Kidney (tissue), 14 donors: Measurements from ENCODE around the gene SPP2. TPM values are rescaled to one million over a fixed set of nuclear protein-coding genes. Genes with fewer than 3 reads are reported as not detected.

ENCODE experiments used
- DNase-seq, 5 donors: peaks; one replicate each; pipeline ENCODE4 v3.0.0-alpha.2; 2013 to 2020
- FAIRE-seq: peaks from 2 replicates; lab custom pipeline; 2012; peaks lifted over from hg19 to GRCh38; lab: Jason Lieb, UNC
- H3K27ac ChIP-seq, 2 donors: one replicate each; pipeline ENCODE4 v1.7.0; 2013; ENCODE audit warnings: low read depth in 2 of 2, low read length in 2 of 2, inconsistent platforms in 1 of 2
- H3K27me3 ChIP-seq: one replicate; pipeline ENCODE4 v1.7.1; 2013; ENCODE audit warnings: low read length, inconsistent platforms; ENCODE audit not compliant: control insufficient read depth, insufficient read depth
- H3K36me3 ChIP-seq, 3 donors: one replicate each; pipeline versions ENCODE4 v1.7.0 to v1.7.1; 2013; ENCODE audit warnings: low read length in 3 of 3, control low read depth in 1 of 3, inconsistent platforms in 1 of 3; ENCODE audit not compliant: insufficient read depth in 3 of 3, control insufficient read depth in 2 of 3
- H3K4me1 ChIP-seq, 3 donors: one replicate each; pipeline versions ENCODE4 v1.7.0 to v1.7.1; 2013; ENCODE audit warnings: low read length in 3 of 3, inconsistent platforms in 1 of 3, low read depth in 1 of 3; ENCODE audit not compliant: control insufficient read depth in 2 of 3, insufficient read depth in 2 of 3
- H3K4me3 ChIP-seq, 3 donors: one replicate each; pipeline versions ENCODE4 v1.7.0 to v1.8.1; 2013; ENCODE audit warnings: low read length in 3 of 3, control low read depth in 1 of 3, inconsistent platforms in 1 of 3
- H3K9ac ChIP-seq, 3 donors: one replicate each; pipeline versions ENCODE4 v1.7.0 to v1.7.1; 2013; ENCODE audit warnings: low read length in 3 of 3, control low read depth in 1 of 3, inconsistent platforms in 1 of 3
- H3K9me3 ChIP-seq, 3 donors: one replicate each; pipeline versions ENCODE4 v1.7.0 to v1.7.1; 2013; ENCODE audit warnings: low read length in 3 of 3, control low read depth in 1 of 3, inconsistent platforms in 1 of 3; ENCODE audit not compliant: control insufficient read depth in 2 of 3, insufficient read depth in 1 of 3
- intact Hi-C: fragments of 100-400 bp; cut with DNase I; formaldehyde crosslinking; loops from one replicate; pipeline ENCODE4 v1.11.1; 2022
- polyA plus RNA-seq: library from polyadenylated mRNA; stranded (reverse); fragments of 350-450 nt; fragmentation: Illumina TruSeq; extraction: RNeasy Lipid Tissue Mini Kit (QIAGEN cat#74804); gene quantifications from one replicate; pipeline ENCODE4 v1.2.3, GENCODE V29; 2014; ENCODE audit warnings: low read depth, low replicate concordance; ENCODE audit not compliant: insufficient read depth
- total RNA-seq: library from RNA; stranded (reverse); fragmentation: NEBNext Ultra II Directional; extraction: Animal tissue kit (Norgen Biotek cat#: 25700); gene quantifications from one replicate; pipeline ENCODE4 v1.2.1, GENCODE V29; 2021
- TF ChIP-seq, protein P1 (sequence below): IDR thresholded peaks from 3 replicates; pipeline ENCODE4 v1.5.1; 2012; ENCODE audit warnings: mild to moderate bottlenecking, moderate library complexity, borderline replicate concordance; ENCODE audit not compliant: insufficient read depth; ENCODE audit errors: extremely low read depth
- donor health status: control.
- donor health status: control.
- donor health status: control.
- donor health status: control.
- donor health status: control.
- donor health status: DM: yes; HTN: yes; CAD: no.
- donor health status: Normal renal cell carcinoma (clear cell type).

Gene SPP2
- total and polyA plus RNA-seq, 2 donors from 2014 or later: not detected

DNA sequence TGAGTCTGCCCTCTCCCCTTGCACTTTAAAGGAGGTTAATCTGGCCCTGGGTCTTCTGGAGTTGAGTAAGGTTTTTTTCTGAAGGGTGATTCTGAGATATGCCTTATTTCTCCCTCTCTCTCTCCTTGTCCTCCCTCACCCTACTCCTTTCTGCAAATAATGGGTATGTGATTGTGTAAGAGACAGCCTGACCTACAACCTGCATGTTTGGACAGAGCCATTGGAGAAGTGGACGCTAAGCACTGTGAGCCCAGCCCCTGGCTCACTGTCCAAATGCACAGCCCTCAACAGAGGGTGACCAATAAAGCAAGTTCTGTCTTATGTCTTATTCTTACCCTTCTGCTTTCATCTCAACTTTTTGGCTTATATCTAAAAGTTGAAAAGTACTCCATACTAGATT, 71.5 kb downstream of the SPP2 start:
- Histone ChIP-seq H3K36me3 (no peaks in the 10 kb centered on the region), H3K9ac (no peak overlapping the region), H3K27ac (no peak overlapping the region), H3K27me3 (no peaks in the 10 kb centered on the region), H3K4me1 (no peaks in the 10 kb centered on the region), H3K9me3 (no peaks in the 10 kb centered on the region), H3K4me3 (no peak overlapping the region)
- FAIRE-seq (no peak), DNase-seq (no peak)
- TF ChIP-seq, protein P1, sequence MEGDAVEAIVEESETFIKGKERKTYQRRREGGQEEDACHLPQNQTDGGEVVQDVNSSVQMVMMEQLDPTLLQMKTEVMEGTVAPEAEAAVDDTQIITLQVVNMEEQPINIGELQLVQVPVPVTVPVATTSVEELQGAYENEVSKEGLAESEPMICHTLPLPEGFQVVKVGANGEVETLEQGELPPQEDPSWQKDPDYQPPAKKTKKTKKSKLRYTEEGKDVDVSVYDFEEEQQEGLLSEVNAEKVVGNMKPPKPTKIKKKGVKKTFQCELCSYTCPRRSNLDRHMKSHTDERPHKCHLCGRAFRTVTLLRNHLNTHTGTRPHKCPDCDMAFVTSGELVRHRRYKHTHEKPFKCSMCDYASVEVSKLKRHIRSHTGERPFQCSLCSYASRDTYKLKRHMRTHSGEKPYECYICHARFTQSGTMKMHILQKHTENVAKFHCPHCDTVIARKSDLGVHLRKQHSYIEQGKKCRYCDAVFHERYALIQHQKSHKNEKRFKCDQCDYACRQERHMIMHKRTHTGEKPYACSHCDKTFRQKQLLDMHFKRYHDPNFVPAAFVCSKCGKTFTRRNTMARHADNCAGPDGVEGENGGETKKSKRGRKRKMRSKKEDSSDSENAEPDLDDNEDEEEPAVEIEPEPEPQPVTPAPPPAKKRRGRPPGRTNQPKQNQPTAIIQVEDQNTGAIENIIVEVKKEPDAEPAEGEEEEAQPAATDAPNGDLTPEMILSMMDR: no peak
- intact Hi-C loops: no loop called here

DNA sequence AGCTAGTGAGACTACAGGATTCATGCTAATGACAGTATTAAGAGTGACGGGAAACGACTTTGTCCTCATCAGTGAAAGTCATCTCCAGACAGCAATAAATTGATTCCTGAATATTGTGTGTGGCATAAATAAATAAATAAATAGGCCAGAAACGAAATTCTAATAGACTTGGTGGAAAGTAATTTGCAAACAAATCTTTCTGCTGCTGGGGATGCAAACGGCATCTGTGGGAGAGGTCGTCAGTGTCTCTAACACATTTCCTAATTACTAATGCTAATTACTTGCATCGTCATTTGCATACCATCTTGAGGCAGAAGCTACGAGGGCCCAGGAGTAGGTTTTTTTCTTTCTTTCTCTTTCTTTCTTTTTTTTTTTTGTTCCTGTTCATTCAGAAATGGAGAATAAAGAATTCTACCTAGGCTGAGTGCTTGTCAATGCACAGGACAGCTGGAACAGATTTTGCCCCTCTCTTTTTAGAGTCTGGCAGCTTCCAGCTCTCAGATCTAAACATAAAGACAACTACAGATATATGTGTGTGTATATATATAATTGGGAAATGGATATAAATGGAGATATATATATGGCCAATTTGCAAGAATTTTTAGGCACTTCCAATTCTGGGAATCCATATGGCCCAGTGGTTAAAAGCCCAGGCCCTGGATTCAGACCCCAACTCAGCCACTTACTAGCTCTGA, 75.1 kb downstream of the SPP2 start:
- no peak for FAIRE-seq
- Histone ChIP-seq H3K36me3 (no peaks in the 10 kb centered on the region), H3K27me3 (no peaks in the 10 kb centered on the region), H3K9ac (no peak overlapping the region), H3K27ac (no peak overlapping the region), H3K4me3 (no peak overlapping the region), H3K4me1 (no peaks in the 10 kb centered on the region), H3K9me3 (no peaks in the 10 kb centered on the region)
- intact Hi-C loops: no loop called here
- TF ChIP-seq, protein P1: no peak
- no peak for DNase-seq

DNA sequence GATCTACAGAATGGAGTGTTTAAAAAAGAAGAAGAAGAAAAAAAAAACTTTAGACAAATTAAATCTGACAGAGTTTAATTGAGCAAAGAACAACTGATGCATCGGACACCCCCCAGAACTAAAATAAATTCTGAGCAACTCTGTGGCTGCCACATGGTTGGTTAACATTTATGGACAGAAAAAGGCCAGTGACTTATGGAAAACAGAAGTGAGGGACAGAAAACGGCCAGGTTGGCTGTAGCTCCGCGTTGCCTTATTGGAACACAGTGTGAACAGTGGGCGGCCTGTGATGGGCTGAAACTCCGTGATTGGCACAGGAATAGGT, 75.6 kb downstream of the SPP2 start:
- Histone ChIP-seq H3K27me3 (no peaks in the 10 kb centered on the region), H3K9ac (no peak overlapping the region), H3K27ac (no peak overlapping the region), H3K9me3 (no peaks in the 10 kb centered on the region), H3K36me3 (no peaks in the 10 kb centered on the region), H3K4me1 (no peaks in the 10 kb centered on the region), H3K4me3 (no peak overlapping the region)
- DNase-seq (no peak), FAIRE-seq (no peak)
- intact Hi-C loops: no loop called here
- TF ChIP-seq, protein P1: no peak

Other genes starting within 250 kb of the SPP2 start
- 0.94 TPM for gene HJURP, start 196.2 kb upstream of the SPP2 start, total RNA-seq
- gene HJURP, start 196.2 kb upstream of the SPP2 start, polyA plus RNA-seq: not detected
- gene TRPM8, start 133.3 kb upstream of the SPP2 start, total RNA-seq: 2.5 TPM
- gene TRPM8, start 133.3 kb upstream of the SPP2 start, polyA plus RNA-seq: not detected